Measurements from ENCODE around the gene TGDS.

TGDS gene

DNA sequence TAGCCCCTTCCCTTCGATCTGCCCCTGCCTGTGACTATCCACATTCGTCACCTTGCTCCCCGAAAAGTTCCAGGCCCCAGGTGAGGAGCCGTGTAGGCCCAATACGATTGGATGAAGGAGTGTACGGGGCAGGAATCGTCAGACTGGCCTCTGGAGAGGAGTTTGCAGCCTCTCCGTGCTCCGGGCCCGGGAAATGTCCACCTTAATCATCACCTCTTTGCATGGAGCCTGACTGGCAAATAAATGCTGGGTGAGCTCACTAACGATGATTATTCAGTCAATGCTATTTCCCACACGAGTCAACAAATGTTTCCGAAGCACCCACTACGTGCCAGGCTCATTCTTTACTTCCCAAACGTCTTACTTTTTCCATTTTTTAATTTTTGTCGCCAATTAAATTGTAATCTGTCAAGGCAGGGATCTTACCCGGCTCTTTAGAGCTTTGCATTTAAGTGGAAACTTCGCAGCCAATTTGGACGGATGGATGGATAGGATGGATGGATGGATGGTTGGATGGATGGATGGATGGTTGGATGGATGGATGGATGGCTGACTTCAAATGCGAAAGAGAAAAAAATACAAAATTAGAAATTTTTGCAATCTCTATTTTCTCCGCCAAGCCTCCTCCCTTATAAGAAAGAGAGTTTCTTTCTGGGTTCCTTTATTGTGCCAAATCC, 45.8 kb downstream of the TGDS start:
- Histone ChIP-seq H3K4me1 (no peaks in the 10 kb centered on the region), H3K36me3 (ENCODE audit: control insufficient read depth, insufficient read depth, low read length) (no peaks in the 10 kb centered on the region), H3K4me2 (ENCODE audit: low read length) (peak overlapping the region; percentile 75), H3K27me3 (ENCODE audit: control insufficient read depth, insufficient read depth, low read length) (no peaks in the 10 kb centered on the region), H2AFZ (peak overlapping the region; percentile 97), H3K4me3 (ENCODE audit: low read depth, low read length) (peak overlapping the region; percentile 88), H3K79me2 (no peaks in the 10 kb centered on the region), H3K27ac (peak overlapping the region; percentile 92), H3K9me3 (ENCODE audit: control insufficient read depth, low read length) (no peaks in the 10 kb centered on the region), H3K9ac (peak overlapping the region; percentile 37)
- TF ChIP-seq CTCF (IDR thresholded peaks at IDR 0.05): no peak

GRCh38 chr13:94549232-94550061, 46.5 kb downstream of the TGDS start:
- no peak for TF ChIP-seq CTCF (IDR thresholded peaks at IDR 0.05)
- Histone ChIP-seq H3K4me3 (ENCODE audit: low read depth, low read length) (peak overlapping the region; percentile 88), H2AFZ (peak overlapping the region; percentile 97), H3K79me2 (no peaks in the 10 kb centered on the region), H3K27ac (peak overlapping the region; percentile 92), H3K36me3 (ENCODE audit: control insufficient read depth, insufficient read depth, low read length) (no peaks in the 10 kb centered on the region), H3K9ac (peak overlapping the region; percentile 72), H3K9me3 (ENCODE audit: control insufficient read depth, low read length) (no peaks in the 10 kb centered on the region), H3K4me2 (ENCODE audit: low read length) (peak overlapping the region; percentile 75), H3K27me3 (ENCODE audit: control insufficient read depth, insufficient read depth, low read length) (no peaks in the 10 kb centered on the region), H3K4me1 (no peaks in the 10 kb centered on the region)

GRCh38 chr13:94548821-94549231, 47.1 kb downstream of the TGDS start:
- no peaks in the 10 kb centered on the region for H3K4me1 ChIP-seq
- H3K27me3 ChIP-seq (ENCODE audit: control insufficient read depth, insufficient read depth, low read length): no peaks in the 10 kb centered on the region
- TF ChIP-seq CTCF (IDR thresholded peaks at IDR 0.05): no peak
- peak overlapping the region; percentile 92 for H3K27ac ChIP-seq
- peak overlapping the region; percentile 72 for H3K9ac ChIP-seq
- no peaks in the 10 kb centered on the region for H3K9me3 ChIP-seq (ENCODE audit: control insufficient read depth, low read length)
- no peaks in the 10 kb centered on the region for H3K36me3 ChIP-seq (ENCODE audit: control insufficient read depth, insufficient read depth, low read length)
- peak overlapping the region; percentile 75 for H3K4me2 ChIP-seq (ENCODE audit: low read length)
- peak overlapping the region; percentile 97 for H2AFZ ChIP-seq
- no peaks in the 10 kb centered on the region for H3K79me2 ChIP-seq
- H3K4me3 ChIP-seq (ENCODE audit: low read depth, low read length): peak overlapping the region; percentile 88

DNA sequence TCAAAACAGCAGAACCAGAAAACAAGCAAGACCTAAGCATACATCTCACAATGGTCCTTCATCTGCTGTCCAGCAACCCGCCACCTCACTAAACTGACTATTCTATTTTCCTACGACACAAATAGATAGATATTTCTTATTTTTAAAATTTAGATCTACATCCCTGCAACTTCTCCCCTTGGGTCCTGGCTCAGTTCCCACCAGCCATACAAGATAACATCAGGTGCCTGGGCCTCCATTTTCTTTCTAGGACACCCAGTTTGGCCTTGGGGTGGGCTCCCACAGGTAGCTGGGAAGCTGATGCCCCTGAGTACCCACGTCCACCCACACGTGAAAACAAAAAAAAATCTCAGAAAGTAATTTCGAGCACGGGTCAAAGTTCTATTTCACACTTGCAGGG, 47.6 kb downstream of the TGDS start:
- H3K4me3 ChIP-seq (ENCODE audit: low read depth, low read length): peak overlapping the region; percentile 88
- no peaks in the 10 kb centered on the region for H3K9me3 ChIP-seq (ENCODE audit: control insufficient read depth, low read length)
- H3K27ac ChIP-seq: peak overlapping the region; percentile 92
- H2AFZ ChIP-seq: peak overlapping the region; percentile 97
- H3K36me3 ChIP-seq (ENCODE audit: control insufficient read depth, insufficient read depth, low read length): no peaks in the 10 kb centered on the region
- no peaks in the 10 kb centered on the region for H3K27me3 ChIP-seq (ENCODE audit: control insufficient read depth, insufficient read depth, low read length)
- peak overlapping the region; percentile 72 for H3K9ac ChIP-seq
- no peaks in the 10 kb centered on the region for H3K4me1 ChIP-seq
- no peak for TF ChIP-seq CTCF (IDR thresholded peaks at IDR 0.05)
- peak overlapping the region; percentile 75 for H3K4me2 ChIP-seq (ENCODE audit: low read length)
- no peaks in the 10 kb centered on the region for H3K79me2 ChIP-seq

Measured in parathyroid adenoma (tissue), 2 donors.